ENCODE measurements around the gene KIF18B. TPM values are rescaled to one million over a fixed set of nuclear protein-coding genes. Genes with fewer than 3 reads are reported as not detected.
A peak's percentile ranks its signal among the peaks of the same experiment; 100 is the strongest.

Gene KIF18B
- total and polyA plus RNA-seq, 2 of the 13 experiments (the other 11 are each of a cell fraction or from before 2014, with no cell fraction given), result 15.2 to 15.3 TPM

GRCh38 chr17:44911133-44912001, 36.2 kb downstream of the KIF18B start (continued):
- TF ChIP-seq FOXO1 (CRISPR knock-in tag; IDR thresholded peaks at IDR 0.05) (peak; percentile 12; the same call in 1 of the 2 replicates), ZBTB2 (CRISPR knock-in tag; IDR thresholded peaks at IDR 0.05; ENCODE audit: low read depth) (peak; percentile 38; the same call in 1 of the 2 replicates), MTA1 (CRISPR knock-in tag; IDR thresholded peaks at IDR 0.05; ENCODE audit: borderline replicate concordance) (peak; percentile 88; the same call in 1 of the 2 replicates), ZNF574 (CRISPR knock-in tag; IDR thresholded peaks at IDR 0.05) (no peak), KDM1A (CRISPR knock-in tag; IDR thresholded peaks at IDR 0.05) (0 out of 2 replicates have a peak, but pooled peaks have one; percentile 7), PRDM10 (CRISPR knock-in tag; IDR thresholded peaks at IDR 0.05; ENCODE audit: low read depth) (no peak), FOXA3 (CRISPR knock-in tag; IDR thresholded peaks at IDR 0.05) (no peak), ZNF501 (CRISPR knock-in tag; IDR thresholded peaks at IDR 0.05) (peak; percentile 86), SSRP1 (CRISPR knock-in tag; IDR thresholded peaks at IDR 0.05) (no peak), TOE1 (CRISPR knock-in tag; IDR thresholded peaks at IDR 0.05) (no peak), PATZ1 (CRISPR knock-in tag; IDR thresholded peaks at IDR 0.05) (peak; percentile 34; the same call in 1 of the 2 replicates), PAXIP1 (CRISPR knock-in tag; conservative IDR thresholded peaks at IDR 0.05) (0 out of 2 replicates have a peak, but pooled peaks have one; percentile 34), DR1 (CRISPR knock-in tag; IDR thresholded peaks at IDR 0.05) (no peak), MTF1 (CRISPR knock-in tag; IDR thresholded peaks at IDR 0.05) (no peak)
